ENCODE measurements around the gene CCT5.

DNA sequence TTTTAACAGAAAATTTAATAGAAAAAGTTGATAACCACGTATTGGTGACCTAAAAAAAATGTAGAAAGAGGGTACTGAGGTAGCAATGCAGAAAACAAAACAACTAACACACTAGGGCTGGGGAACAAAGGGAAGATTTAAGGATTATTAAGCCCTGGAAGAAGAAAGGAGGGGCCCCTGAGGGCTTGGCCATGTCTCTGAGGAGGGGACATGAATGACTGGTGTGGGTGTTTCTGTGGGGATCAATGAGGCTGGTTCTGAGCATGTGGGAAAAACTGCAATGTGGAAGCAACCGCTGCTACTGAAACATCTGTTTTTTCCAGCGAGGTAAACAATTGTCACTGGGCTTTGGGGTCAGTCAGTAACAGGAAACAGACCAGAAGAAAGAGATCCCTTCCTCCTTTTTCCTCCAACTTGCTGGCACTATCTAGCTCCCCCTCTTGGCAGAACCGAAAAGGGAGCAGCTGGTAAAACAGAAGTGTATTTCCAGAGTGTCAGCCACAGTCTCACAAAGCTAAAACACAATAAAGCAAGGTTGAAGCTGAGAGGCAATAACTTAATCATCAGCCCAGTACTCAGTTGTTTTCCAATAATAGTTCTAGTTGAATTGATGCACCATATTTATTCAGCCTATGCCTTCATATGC, 48.7 kb upstream of the CCT5 start:
- TF ChIP-seq CTCF (IDR thresholded peaks at IDR 0.05) (peak; percentile 61), ZFX (IDR thresholded peaks at IDR 0.05; ENCODE audit: borderline replicate concordance) (no peak)
